Naive thymus-derived CD4-positive, alpha-beta T cell (primary cell): ENCODE data around the gene DUSP22. TPM values are rescaled to one million over a fixed set of nuclear protein-coding genes. Genes with fewer than 3 reads are reported as not detected.

Source experiments
- ATAC-seq: fragments of 150-1000 bp; cut with Tn5 transposase; 2 replicates; pipeline ENCODE4 v1.10.0; 2021; ENCODE audit warnings: mild to moderate bottlenecking, moderate library complexity
- CTCF ChIA-PET: fragments of 350-600 bp; sonication (Branson Sonifier 250); formaldehyde crosslinking; loops from one replicate; lab custom pipeline; 2021; ENCODE audit warnings: antibody characterized with exemption; lab: Charles Lee
- POLR2A ChIA-PET: fragments of 350-600 bp; sonication (Branson Sonifier 250); formaldehyde crosslinking; loops from one replicate; lab custom pipeline; 2021; ENCODE audit warnings: antibody characterized with exemption, inconsistent platforms; lab: Charles Lee
- DNase-seq, 9 donors: peaks; one replicate each; pipeline versions ENCODE4 v3.0.0 to v3.0.0-alpha.2; 2020 to 2022; ENCODE audit warnings: mixed read lengths in 1 of 9
- H3K27ac ChIP-seq: one replicate; pipeline ENCODE4 v1.7.0; 2013; ENCODE audit warnings: mild to moderate bottlenecking, low read depth, low read length, moderate library complexity
- H3K27me3 ChIP-seq, 2 donors: one replicate each; pipeline ENCODE4 v1.7.0; 2013; ENCODE audit warnings: low read length in 2 of 2, mild to moderate bottlenecking in 2 of 2, moderate library complexity in 2 of 2; ENCODE audit not compliant: control insufficient read depth in 2 of 2, insufficient read depth in 2 of 2
- H3K36me3 ChIP-seq, 3 experiments: 1 replicate in 2 of 3; 2 replicates in 1 of 3; pipeline ENCODE4 v1.7.0; 2013; ENCODE audit warnings: low read length in 3 of 3, mild to moderate bottlenecking in 3 of 3, moderate library complexity in 1 of 3; ENCODE audit not compliant: insufficient read depth in 3 of 3, control insufficient read depth in 2 of 3
- H3K4me1 ChIP-seq, 2 donors: one replicate each; pipeline ENCODE4 v1.7.0; 2013; ENCODE audit warnings: low read length in 2 of 2, mild to moderate bottlenecking in 2 of 2, moderate library complexity in 1 of 2; ENCODE audit not compliant: control insufficient read depth in 2 of 2, insufficient read depth in 2 of 2
- H3K4me3 ChIP-seq: 2 replicates; pipeline ENCODE4 v1.7.0; 2013; ENCODE audit warnings: mild to moderate bottlenecking, low read length
- H3K9me3 ChIP-seq, 3 experiments: 1 replicate in 2 of 3; 2 replicates in 1 of 3; pipeline ENCODE4 v1.7.0; 2013; ENCODE audit warnings: low read length in 3 of 3; ENCODE audit not compliant: control insufficient read depth in 2 of 3
- H3K27ac Mint-ChIP-seq, 9 donors: one replicate each; pipeline ENCODE4 v1.8.0; 2020 to 2022; ENCODE audit warnings: mixed read lengths in 9 of 9, mild to moderate bottlenecking in 8 of 9, moderate library complexity in 5 of 9, inconsistent platforms in 2 of 9
- H3K27me3 Mint-ChIP-seq, 5 donors: one replicate each; pipeline ENCODE4 v1.8.0; 2021 to 2022; ENCODE audit warnings: mixed read lengths in 5 of 5, mild to moderate bottlenecking in 1 of 5
- H3K36me3 Mint-ChIP-seq, 5 donors: one replicate each; pipeline ENCODE4 v1.8.0; 2020 to 2022; ENCODE audit warnings: mixed read lengths in 5 of 5, mild to moderate bottlenecking in 3 of 5, inconsistent platforms in 1 of 5
- H3K4me1 Mint-ChIP-seq, 7 donors: one replicate each; pipeline ENCODE4 v1.8.0; 2020 to 2022; ENCODE audit warnings: mixed read lengths in 7 of 7, mild to moderate bottlenecking in 3 of 7, inconsistent platforms in 1 of 7
- H3K4me3 Mint-ChIP-seq, 10 donors: one replicate each; pipeline ENCODE4 v1.8.0; 2020 to 2022; ENCODE audit warnings: mild to moderate bottlenecking in 10 of 10, mixed read lengths in 10 of 10, moderate library complexity in 6 of 10, inconsistent platforms in 2 of 10
- H3K9me3 Mint-ChIP-seq, 11 donors: one replicate each; pipeline ENCODE4 v1.8.0; 2020 to 2022; ENCODE audit warnings: mixed read lengths in 11 of 11, mild to moderate bottlenecking in 4 of 11, inconsistent platforms in 1 of 11, moderate library complexity in 1 of 11
- intact Hi-C, 2 donors: fragments of 100-400 bp; cut with micrococcal nuclease; formaldehyde crosslinking; loops; one replicate each; pipeline ENCODE4 v1.15.1; 2023
- polyA plus RNA-seq, 2 donors: library from polyadenylated mRNA; unstranded; fragments of 300-500 nt; fragmentation: Illumina TruSeq; gene quantifications; one replicate each; pipeline ENCODE4 v1.2.3, GENCODE V29; 2021
- total RNA-seq, 6 experiments: library from RNA in 5 of 6; stranded (reverse) in 5 of 6; gene quantifications; 1 replicate in 5 of 6; 2 replicates in 1 of 6; pipeline ENCODE4 v1.2.3 and lab custom pipeline; 2021 to 2026

DUSP22 gene
- total and polyA plus RNA-seq, 7 experiments from 2014 or later = 24.8 to 57.2 (median 36.6) TPM

DNA sequence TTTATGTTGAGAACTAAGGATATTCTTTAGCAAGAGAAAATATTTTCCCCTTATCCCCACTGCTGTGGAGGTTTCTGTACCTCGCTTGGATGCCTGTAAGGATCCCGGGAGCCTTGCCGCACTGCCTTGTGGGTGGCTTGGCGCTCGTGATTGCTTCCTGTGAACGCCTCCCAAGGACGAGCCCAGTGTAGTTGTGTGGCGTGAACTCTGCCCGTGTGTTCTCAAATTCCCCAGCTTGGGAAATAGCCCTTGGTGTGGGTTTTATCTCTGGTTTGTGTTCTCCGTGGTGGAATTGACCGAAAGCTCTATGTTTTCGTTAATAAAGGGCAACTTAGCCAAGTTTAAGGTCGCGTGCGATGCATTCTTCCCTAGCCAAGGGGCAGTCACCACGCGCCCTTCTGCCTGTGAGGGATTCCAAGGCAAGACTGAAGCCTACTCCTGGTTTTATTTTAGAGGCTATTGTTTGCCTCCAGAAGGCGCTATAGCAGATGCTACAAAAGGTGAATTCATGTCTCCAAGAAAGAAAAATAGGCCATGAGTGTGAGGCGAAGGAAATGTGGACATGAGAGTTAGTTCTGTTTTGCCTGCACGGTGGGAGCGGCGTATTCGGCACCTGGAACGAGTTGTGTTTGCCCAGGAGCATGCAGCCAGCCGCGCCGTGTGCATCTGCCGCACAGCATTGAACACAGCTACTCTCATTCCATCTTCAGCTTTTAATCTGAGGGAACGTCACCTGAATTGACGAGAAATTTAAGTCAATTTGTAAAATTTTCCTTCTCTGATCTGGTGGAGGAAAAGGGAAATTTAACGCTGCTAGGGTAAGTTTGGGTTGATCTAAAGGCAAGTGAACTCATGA is 59.0 kb downstream of the DUSP22 start:
- peaks cover 0 to 4% (median 0%) of the 10 kb centered on the region in 11 donors for H3K9me3 Mint-ChIP-seq
- H3K27me3 ChIP-seq = no peaks in the 10 kb centered on the region
- peaks cover 0 to 23% (median 3%) of the 10 kb centered on the region in 3 experiments for H3K36me3 ChIP-seq
- peaks cover 4 to 57% (median 31%) of the 10 kb centered on the region in 5 donors for H3K36me3 Mint-ChIP-seq
- no peak overlapping the region for H3K27ac Mint-ChIP-seq
- no peak overlapping the region for H3K27ac ChIP-seq
- POLR2A ChIA-PET = no interaction called here
- no peak for ATAC-seq
- intact Hi-C loops = no loop called here
- no peak overlapping the region for H3K4me3 Mint-ChIP-seq
- no peak overlapping the region for H3K4me3 ChIP-seq
- no peaks in the 10 kb centered on the region for H3K4me1 ChIP-seq
- H3K27me3 Mint-ChIP-seq = no peaks in the 10 kb centered on the region
- no peaks in the 10 kb centered on the region for H3K9me3 ChIP-seq
- H3K4me1 Mint-ChIP-seq = peaks cover 0 to 7% (median 0%) of the 10 kb centered on the region in 7 donors
- CTCF ChIA-PET = interaction anchor here (1.3 kb wide), 1 partner anchor 13 kb away, joined by 3 read pairs; no protein-coding TSS in a partner anchor
- no peak for DNase-seq

GRCh38 chr6:351867-352289 is 59.6 kb downstream of the DUSP22 start:
- Mint-ChIP-seq H3K27me3 (no peaks in the 10 kb centered on the region), H3K4me3 (no peak overlapping the region), H3K4me1 (peaks cover 0 to 7% (median 0%) of the 10 kb centered on the region in 7 donors), H3K36me3 (peaks cover 3 to 52% (median 30%) of the 10 kb centered on the region in 5 donors), H3K9me3 (peaks cover 0 to 4% (median 0%) of the 10 kb centered on the region in 11 donors), H3K27ac (no peak overlapping the region)
- DNase-seq = no peak
- CTCF ChIA-PET = interaction anchor here (1.3 kb wide), 1 partner anchor 14 kb away, joined by 3 read pairs; no protein-coding TSS in a partner anchor
- Histone ChIP-seq H3K27me3 (no peaks in the 10 kb centered on the region), H3K4me3 (no peak overlapping the region), H3K27ac (no peak overlapping the region), H3K9me3 (no peaks in the 10 kb centered on the region), H3K36me3 (peaks cover 0 to 23% (median 3%) of the 10 kb centered on the region in 3 experiments), H3K4me1 (no peaks in the 10 kb centered on the region)
- intact Hi-C loops = no loop called here
- POLR2A ChIA-PET = no interaction called here
- no peak for ATAC-seq

DNA sequence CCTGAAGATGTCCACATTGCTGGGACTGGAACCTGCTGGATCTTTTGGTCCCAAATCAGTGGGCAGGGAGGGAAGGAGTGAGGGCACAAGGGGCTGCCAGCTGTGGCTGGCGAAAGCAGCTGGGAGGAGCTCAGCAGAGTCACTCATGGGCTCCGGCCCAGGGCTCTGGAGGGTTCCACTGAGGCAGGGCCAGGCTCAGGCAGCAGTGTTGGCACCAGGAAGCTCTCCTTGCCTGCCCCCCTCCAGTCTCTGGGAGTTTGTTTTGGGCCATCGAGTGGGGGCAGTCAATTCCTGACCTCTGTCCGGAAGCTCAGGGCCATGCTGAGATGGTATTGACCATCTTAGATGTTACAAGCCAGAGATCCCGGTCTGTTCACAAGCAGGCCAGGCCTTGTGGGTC is 60.2 kb downstream of the DUSP22 start:
- Histone ChIP-seq H3K36me3 (peaks cover 0 to 23% (median 0%) of the 10 kb centered on the region in 3 experiments), H3K27ac (no peak overlapping the region), H3K4me1 (no peaks in the 10 kb centered on the region), H3K9me3 (no peaks in the 10 kb centered on the region), H3K27me3 (no peaks in the 10 kb centered on the region), H3K4me3 (no peak overlapping the region)
- H3K4me3 Mint-ChIP-seq = no peak overlapping the region
- H3K27me3 Mint-ChIP-seq = no peaks in the 10 kb centered on the region
- DNase-seq = no peak
- H3K27ac Mint-ChIP-seq = peak overlapping the region in 1 of 9 donors; percentile 41
- peaks cover 0 to 7% (median 0%) of the 10 kb centered on the region in 7 donors for H3K4me1 Mint-ChIP-seq
- peaks cover 3 to 47% (median 25%) of the 10 kb centered on the region in 5 donors for H3K36me3 Mint-ChIP-seq
- intact Hi-C loops = no loop called here
- POLR2A ChIA-PET = no interaction called here
- CTCF ChIA-PET = interaction anchor here (1.3 kb wide), 1 partner anchor 15 kb away, joined by 3 read pairs; no protein-coding TSS in a partner anchor
- ATAC-seq = no peak
- peaks cover 0 to 4% (median 0%) of the 10 kb centered on the region in 11 donors for H3K9me3 Mint-ChIP-seq

GRCh38 chr6:352896-353470 is 60.7 kb downstream of the DUSP22 start:
- H3K9me3 ChIP-seq = no peaks in the 10 kb centered on the region
- Mint-ChIP-seq H3K27me3 (no peaks in the 10 kb centered on the region), H3K9me3 (peaks cover 0 to 4% (median 0%) of the 10 kb centered on the region in 11 donors), H3K36me3 (peaks cover 3 to 42% (median 20%) of the 10 kb centered on the region in 5 donors), H3K4me3 (no peak overlapping the region), H3K4me1 (peaks cover 0 to 9% (median 0%) of the 10 kb centered on the region in 7 donors), H3K27ac (peak overlapping the region in 1 of 9 donors; percentile 41)
- H3K36me3 ChIP-seq = peaks cover 0 to 23% (median 0%) of the 10 kb centered on the region in 3 experiments
- DNase-seq = no peak
- POLR2A ChIA-PET = no interaction called here
- ATAC-seq = no peak
- H3K4me3 ChIP-seq = no peak overlapping the region
- intact Hi-C loops = no loop called here
- no peaks in the 10 kb centered on the region for H3K27me3 ChIP-seq
- CTCF ChIA-PET = interaction anchor here (1.3 kb wide), 1 partner anchor 15 kb away, joined by 3 read pairs; no protein-coding TSS in a partner anchor
- H3K4me1 ChIP-seq = no peaks in the 10 kb centered on the region
- no peak overlapping the region for H3K27ac ChIP-seq

DNA sequence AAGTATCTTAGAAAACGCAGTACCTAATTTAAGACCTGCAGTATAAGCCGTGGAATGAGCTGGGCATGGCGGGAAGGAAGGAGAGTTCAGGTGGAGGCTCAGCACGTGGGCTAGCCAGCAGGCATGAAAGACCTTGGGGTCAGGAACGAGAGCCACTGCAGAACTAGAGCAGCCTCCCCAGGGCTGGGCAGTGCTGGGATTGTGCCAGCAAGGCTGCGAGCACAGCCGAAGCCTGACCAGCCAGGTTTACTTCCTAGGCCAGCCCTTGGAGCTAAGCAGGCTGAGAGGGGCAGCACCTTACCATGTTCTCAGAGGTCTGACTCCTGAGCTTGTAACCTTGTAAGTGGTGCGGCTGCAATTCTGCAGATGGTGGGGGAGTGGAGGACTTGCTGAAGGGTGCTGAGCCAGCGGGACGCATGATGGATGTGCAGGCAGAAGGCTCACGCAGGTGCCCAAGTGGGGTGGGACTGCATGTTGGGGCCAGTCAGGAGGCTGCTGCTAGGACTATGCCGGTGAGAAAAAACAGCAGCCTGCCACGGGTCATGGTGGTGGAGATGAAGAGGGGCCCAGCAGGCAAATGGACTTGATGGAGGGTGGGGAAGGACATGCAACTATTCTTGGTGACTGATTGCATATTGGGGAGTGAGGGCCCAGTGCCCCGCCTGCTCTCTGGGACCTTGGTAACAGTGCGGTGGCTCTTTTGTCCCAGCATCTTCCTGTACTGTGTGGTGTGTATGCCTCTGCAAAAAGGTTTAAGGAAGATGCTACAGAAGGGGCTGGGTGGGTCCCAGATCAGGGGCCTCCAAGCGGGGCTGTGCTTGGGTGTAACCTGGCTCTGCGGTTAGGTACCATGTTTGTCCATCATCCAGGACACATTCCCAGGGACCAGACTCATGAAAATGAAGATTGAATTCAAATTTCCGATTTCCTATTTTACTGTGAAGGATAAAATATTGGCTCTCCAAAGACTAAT is 61.6 kb downstream of the DUSP22 start:
- intact Hi-C loops = no loop called here
- peaks cover 0 to 3% (median 0%) of the 10 kb centered on the region in 11 donors for H3K9me3 Mint-ChIP-seq
- no peak overlapping the region for H3K27ac ChIP-seq
- H3K36me3 ChIP-seq = peaks cover 0 to 14% (median 0%) of the 10 kb centered on the region in 3 experiments
- H3K27me3 ChIP-seq = no peaks in the 10 kb centered on the region
- no peak overlapping the region for H3K4me3 ChIP-seq
- ATAC-seq (no peak), DNase-seq (no peak)
- POLR2A ChIA-PET = no interaction called here
- H3K4me3 Mint-ChIP-seq = no peak overlapping the region
- H3K36me3 Mint-ChIP-seq = peaks cover 3 to 34% (median 12%) of the 10 kb centered on the region in 5 donors
- CTCF ChIA-PET = no interaction called here
- H3K4me1 ChIP-seq = no peaks in the 10 kb centered on the region
- H3K27me3 Mint-ChIP-seq = no peaks in the 10 kb centered on the region
- H3K4me1 Mint-ChIP-seq = peaks cover 0 to 15% (median 0%) of the 10 kb centered on the region in 7 donors
- peak overlapping the region in 2 of 9 donors; percentile 4 to 63 for H3K27ac Mint-ChIP-seq
- no peaks in the 10 kb centered on the region for H3K9me3 ChIP-seq
